ENCODE data around the gene PLD1.

PLD1 gene

DNA sequence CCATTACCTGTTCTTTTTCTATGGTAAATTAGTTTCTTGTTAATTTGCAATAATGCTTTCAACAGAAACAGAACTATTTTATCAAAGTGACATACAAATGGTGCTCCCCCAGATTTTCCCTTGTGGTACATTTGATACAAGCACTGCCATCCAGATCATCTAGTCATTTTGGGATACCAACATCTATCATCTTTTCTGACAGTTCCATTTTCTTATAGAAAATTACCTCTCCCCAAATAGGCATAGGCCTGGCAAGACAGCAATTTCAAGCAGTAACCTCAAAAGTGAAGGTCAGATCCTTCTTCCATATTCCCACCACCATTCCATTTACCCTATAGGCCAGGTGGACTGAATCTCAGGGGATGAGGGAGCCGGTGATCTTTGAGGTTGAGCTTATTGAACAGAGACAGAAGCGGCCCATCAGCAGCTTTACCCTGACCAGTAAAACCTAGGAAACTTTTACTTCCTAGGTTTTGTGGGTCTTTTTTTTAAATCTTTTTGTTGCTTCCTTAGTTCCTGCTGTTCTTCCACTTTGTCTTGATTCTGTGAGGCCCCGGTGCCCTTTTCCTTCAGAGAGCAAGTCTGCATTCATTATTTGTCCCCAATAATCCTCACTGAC lies 3.1 kb upstream of the PLD1 start:
- DNase-seq = no peak

DNA sequence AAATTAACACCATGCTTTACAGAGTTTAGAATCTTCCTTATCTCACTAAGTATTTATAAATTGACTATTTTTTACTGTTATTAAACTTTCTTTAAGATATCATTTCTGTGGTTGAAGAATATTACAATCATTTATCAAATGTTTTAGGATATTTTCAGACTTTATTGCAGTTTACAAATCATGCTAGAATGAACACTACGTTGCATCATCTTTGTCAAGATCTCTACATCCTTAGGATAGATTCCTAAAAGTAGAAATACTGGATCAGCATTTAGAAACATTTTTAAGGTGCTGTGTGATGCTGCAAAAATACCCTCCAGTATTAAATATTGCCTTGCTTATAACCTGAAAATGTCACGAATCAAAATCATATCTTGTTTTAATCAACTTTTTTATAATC lies 2.5 kb upstream of the PLD1 start:
- no peak for DNase-seq

DNA sequence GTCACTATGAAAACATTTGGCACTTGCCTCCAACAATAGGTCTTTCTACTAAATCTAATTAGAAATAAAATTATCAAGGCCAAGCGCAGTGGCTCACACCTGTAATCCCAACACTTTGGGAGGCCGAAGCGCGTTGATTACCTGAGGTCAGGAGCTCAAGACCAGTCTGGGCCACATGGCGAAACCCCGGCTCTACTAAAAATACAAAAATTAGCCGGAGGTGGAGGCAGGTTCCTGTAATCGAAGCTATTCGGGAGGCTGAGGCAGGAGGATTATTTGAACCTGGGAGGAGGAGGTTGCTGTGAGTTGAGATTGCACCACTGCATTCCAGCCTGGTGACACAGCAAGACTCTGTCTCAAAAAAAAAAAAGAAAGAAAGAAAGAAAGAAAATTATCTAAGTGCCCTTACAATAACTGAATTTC lies 1.6 kb upstream of the PLD1 start:
- DNase-seq = no peak

DNA sequence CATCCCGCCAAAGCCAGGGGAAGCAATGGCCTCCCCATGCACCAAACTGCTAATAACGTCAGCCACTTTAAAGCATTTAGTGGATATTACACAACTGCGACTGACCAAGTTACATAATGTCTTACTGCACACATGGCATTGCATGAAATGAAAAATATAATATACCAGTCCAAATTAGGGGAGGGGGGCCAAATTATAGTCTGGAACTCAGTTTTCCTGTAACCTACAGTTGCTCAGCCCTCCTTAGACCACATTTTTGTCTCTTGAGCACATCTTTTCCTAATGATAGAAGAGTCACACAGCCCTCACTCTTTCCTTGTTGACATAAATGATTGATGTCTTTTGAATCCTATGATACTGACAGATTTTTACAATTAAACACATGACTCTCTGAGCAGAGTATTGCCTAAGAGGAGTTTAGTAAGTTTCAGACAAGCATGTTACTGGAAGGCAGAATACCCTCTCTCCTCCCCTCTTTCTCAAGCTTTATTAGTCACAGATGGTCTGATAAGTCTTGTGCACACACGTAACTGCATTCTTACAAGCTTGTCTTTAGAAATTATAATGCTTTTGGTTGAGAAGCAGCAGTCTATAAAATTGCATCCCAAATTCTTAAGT lies 1.1 kb upstream of the PLD1 start:
- no peak for DNase-seq

DNA sequence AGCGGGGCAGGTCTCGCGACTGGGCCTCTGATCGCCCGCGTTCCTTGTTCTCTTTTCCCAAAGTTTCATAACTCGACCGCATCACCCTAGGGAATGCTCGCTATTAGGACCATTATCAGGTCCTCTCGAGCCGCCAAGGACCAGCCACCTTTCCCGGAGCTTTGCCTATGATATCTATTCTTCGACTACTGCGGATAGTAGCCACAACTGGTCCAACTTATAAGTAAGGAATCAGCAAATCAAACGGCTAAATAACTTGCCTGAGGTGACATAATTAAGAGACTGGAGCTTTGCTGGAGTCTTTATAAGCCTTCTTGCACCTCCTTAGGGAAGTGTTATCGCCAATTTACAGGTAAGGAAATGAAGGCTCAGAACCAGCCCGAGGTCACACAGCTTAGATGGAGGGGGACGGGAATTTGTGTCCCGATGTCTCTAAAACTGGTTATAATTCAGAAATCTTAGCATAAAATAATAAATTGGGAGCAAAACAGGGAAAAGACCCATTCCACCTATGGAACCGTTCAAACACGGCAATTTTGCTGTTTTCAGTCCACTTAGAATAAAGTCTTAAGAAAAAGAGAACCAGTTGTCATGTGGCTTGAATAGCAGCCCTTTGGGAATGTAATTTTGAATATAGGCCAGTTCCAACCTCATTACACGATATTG lies 479 bp upstream of the PLD1 start:
- DNase-seq = no peak

DNA sequence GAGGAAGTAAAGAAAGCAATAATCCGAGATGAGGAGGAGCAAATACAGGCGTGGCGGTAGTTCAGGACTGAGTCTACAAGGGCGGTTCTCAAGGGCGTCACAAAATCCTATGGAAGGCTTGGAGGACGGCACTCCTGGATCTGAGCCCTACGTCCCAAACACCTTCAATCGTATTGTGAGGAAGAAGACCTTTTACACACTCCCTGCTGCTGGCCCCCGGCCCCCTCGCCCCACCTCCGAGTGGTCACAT lies 747 bp downstream of the PLD1 start:
- DNase-seq = no peak

DNA sequence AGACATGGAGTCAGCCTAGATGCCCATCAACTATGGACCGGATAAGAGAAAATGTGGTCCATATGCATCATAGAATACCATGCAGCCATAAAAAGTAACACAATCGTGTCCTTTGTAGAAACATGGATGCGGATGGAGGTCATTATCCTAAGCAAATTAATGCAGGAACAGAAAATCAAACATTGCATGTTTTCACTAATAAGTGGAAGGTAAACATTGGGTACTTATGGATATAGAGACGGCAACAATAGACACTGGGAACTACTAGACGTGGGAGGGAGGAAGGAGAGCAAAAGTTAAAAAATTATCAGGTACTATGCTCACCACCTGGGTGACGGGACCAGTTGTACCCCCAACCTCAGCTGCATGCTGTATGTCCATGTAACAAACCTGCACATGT lies 2.5 kb downstream of the PLD1 start:
- DNase-seq = no peak

DNA sequence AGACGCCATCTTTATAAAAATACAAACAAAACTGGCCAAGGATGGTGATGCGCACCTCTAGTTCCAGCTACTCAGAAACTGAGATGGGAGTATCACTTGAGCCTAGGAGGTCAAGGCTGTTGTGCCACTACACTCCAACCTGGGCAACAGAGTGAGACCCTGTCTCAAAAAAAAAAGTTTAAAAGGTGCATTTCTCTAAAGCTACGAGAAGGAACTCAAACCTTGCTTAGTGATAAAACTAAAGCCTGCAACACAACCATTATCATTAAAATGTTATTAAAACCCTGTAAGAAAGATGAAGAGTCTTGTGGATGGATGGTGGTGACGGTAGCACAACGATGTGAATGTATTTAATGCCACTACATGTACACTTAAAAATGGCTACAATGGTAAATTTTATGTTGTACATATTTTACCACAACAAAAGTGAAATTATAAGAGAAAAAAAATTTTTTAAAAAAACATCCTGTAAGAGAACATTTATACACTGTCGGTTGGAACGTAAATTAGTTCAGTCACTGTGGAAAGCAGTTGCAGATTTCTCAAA lies 3.1 kb downstream of the PLD1 start:
- DNase-seq = no peak

DNA sequence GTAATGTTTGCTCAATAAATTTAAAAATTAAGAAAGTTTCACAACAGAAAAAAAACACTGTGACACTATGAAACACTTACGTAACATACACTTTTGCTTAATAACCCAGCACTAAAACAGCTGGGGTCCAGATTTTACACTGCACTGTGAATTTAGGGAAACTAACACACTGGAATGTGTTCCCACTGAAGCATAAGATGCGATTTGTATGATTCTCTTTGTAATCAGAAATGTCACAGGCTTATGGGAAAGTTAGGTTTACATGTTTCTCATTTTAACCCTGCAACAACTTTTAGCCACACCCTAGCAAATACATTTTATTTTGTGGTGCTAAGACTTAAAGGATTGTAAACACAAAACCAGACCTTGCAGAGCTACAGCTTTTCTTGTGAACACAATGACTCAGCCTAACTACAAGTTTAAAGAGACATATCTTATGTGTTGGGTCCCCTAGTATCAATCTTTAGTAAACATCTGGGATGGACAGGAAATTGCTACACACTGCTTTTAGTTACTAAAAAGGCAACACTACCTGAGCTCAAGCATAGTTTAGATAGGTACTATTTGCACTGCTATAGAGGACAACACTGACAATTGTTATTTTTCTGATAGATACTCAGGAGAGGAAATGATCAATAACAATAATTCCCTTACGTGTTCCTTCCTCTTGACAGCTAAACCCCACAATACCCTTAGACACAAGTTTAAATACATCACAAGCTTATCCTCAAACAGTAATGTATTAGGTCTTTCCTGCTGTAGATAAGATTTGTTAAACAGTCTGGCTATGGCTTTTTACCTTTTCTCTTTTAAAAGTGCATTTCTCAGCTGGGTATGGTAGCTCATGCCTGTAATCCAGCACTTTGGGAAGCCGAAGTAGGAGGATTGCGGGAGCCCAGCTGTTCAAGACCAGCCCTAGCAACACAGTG lies 3.8 kb downstream of the PLD1 start:
- DNase-seq = no peak

DNA sequence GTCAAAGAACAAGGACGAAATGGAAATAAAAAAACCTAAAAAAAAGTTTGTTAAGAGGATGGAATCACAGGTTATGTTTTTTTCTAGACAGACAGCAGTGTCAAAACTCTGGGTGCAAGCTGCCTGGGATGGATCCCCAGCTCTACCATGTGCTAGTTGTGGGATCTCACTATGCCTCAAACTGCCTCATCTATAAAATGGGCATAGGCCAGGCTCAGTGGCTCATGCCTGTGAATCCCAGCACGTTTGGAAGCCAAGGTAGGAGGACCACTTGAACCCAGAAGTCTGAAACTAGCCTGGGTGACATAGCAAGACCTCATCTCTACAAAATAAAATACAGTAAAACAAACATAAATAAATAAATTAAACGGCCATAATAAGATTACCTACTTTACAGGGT lies 4.6 kb downstream of the PLD1 start:
- DNase-seq = no peak

DNA sequence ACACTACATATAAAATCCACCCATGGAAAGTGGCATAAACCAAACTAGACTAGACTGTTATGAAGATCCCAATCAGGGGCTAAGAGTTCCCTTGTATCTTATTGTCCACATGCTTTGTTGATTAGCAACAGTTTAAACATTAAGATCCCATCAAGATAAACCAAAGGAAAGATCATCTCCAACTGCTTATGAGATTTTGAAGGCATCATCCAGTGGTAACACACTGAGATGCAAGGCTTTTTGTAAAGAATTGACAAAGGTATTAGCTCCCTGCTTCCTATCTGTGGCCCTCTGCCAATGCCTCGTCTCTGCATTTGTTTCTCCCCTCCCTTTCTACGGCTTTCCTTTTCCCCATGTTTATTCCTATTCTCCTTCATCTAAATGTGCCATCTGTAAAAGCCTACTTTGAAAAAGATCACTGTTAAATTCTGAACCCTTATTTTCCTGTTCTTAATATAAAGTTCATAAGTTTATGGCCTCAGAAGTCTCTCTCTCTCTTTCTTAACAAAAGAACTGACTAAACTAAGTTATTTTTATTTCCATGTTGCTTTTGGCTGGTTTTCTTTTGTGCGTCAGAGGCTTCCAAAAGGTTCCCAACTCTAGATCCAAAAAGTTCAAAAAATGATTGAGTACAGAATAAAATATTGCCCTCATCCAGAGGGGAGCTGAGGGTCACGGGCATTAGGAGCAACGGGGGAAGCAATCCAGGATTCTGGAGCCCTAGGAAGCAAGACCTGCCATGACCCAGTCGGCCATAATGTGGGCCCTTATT lies 5.5 kb downstream of the PLD1 start:
- no peak for DNase-seq

DNA sequence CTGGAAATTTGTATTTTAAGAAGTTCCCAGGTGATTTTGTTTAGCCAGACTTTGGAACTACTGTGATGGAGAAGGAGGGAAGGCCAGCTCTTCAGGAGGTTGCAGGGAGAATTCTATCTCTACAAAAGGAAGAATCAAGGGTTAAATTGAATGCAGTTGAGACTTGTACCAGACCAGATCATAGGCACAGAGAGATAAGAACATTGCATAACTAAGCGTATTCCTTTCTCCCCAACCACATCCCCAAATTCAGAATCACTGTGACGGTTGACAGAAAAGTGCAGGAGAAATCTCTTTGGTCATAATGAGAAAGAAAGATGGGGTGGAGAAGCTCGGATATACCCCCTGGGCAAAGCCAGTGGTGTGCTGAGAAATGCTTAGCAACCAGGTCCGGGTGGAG lies 7.2 kb downstream of the PLD1 start:
- DNase-seq = no peak

DNA sequence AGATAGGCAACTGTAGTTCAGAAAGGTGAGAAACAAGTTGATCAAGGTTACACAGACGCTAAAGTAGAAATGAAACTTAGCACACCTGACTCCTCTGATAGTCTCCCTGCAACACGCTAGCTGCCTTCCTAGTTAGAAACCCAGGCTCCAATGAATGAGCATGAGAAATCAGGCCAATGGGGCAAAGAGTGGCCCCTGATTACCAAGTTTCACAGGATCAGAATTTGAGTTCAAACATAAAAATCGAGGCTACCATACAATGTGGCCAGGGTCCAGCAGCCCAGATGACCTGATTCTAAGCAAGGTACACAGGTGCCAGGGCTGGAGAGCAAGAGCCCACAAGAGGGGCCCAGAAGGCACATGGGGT lies 7.7 kb downstream of the PLD1 start:
- DNase-seq = no peak

DNA sequence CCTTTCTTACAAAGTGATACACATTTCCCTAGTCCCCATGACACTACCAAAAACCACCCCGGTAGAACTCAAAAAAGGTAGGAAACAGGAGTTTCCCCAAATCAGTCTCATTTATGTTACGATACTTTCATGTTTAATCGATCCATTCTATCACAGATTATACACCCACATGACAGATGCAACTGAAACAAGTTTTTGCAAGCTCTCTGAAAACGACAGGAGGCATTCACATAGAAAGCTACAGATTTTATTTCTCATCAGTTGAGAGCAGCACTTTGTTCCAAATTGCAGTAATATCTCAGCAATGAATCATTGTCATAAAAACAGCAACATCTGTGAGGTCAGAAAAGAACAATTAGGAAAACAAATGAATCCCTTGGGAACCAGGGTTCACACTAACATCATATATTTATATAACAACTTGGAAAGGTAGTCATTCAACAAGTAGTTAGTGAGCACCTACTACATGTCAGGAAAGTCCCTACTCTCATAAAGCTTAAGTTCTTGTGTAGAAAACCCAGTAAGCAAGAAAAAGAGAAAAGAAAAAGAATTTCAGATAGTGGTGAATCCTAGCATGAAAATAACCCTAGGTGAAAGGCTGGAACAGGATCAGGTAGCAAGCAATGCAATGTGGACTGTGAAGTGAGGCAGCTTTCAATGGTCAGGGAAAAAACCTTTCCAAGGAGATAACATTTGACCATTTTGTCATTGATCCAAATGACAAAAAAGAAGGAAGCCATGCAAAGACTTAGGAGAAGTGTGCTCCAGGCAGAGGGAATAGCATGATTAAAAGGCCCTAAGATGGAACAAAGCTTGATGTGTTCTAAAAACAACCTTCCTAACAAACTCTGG lies 8.3 kb downstream of the PLD1 start:
- no peak for DNase-seq

DNA sequence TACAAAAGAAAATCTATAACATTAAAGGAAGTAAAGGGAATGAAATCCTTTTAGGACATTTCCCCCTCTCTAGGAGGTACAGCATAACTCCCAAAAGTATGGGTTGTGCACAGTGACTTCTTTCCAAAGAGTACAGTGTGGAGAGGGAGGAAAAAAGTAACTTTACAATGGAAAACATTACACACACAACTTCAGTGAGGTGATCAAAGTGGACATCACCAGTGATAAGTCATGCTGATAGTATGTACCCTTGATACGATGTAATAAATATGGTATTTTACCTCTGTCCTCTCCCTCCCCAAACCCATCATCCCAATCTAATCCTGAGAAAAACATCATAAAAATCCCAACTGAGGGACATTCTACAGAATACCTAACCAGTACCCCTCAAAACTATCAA lies 10.8 kb downstream of the PLD1 start:
- no peak for DNase-seq

DNA sequence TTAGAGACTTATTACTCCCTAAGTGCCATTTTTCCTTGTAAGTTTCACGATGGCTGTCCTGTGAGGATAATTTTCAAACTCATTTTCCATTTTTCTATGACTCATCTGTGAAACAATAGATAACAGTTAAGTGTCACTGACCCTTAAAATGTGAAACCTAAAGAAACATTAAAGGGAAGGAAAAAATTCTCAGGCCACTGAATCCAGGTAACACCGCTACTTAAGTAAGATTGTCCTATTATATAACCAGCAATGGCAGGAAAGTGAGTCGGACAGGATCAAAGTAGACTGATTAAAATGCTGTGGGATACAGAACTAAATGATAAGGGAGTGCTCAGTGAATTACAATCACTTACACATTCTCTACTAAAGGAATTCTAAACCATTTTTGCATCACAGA lies 12.4 kb downstream of the PLD1 start:
- DNase-seq = no peak

DNA sequence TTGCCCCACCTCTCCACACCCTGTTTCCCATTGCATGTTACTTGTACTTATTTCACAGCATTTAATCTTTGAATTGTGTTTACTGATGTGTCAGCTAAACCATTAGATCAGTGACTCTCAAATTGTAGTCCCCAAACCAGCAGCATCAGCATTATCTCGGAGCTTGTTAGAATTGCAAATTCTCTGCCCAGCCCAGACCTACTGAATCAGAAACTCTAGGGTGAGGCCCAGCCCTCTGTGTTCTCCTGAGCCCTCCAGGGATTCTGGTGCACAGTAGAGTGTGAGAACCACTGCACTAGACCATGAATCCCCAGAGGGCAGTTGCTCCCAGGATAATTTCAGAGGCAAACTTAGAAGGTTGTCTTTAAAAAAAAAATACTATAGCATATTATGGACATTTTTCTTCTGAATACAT lies 13.0 kb downstream of the PLD1 start:
- no peak for DNase-seq

DNA sequence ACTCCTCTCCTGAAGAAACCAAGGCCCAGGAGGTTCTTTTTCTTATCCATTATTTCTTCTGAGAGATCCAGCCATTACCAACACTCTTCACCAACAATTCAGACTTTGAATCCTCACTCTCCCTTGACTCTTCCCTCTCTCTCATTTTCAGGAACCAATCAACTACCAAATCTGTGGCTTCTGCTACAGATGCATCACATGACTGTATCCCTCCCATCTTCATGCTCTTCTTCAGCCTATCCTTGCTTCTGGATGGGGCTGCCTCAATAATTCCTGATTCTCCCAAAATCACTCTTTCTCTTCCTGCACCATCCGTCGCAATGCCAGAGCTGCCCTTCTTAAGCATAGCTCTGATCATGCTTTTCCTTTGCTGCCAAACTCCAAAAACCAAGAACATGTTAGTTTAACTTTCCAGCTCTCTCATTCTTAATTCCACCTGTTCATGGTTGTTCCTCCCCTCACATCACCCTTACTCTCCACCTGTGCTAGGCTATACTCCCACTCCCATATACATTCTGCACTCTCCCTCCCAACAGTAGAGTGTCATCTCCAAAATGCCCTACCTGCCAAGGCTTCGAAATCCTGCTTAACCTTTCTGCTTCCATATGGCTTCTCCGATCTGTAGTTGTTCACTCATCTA lies 13.5 kb downstream of the PLD1 start:
- DNase-seq = no peak

DNA sequence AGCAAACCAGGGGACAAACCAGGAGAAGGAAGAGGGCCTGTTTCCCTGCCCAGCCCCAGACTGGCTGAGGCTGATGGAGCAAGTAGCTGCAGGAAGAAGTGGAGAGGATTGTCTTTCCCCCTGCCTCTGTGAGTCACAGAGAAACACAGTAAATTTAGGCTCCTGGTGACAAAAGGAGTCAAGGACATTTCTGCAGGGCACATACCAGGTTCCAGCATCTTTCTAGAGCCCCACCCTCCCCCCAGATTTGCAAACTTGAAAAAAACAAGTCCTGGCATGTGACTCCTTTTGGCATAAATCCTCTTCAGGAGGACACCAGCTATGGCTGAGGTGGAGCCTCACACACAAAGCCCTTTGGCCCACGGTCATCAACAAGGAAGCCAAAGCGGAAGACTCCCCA lies 17.8 kb downstream of the PLD1 start:
- DNase-seq = no peak

DNA sequence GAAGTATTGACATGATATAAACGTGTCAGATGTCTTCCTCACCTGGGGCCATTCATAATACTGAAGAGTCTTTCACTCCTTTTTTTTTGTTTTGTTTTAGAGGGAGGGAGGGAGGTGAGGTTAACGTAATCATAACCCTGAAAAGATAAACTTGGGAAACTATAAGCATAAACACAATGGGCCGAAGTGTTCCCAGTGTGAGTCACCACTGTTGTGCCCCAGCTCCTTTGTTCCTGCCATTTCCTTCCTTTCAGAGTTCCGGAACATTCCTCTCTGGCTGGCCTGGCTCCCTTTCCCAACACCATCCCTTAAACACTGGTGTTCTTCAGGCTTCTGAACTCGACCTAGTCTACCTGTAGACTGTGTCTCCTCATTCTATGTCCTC lies 18.6 kb downstream of the PLD1 start:
- DNase-seq = no peak

DNA sequence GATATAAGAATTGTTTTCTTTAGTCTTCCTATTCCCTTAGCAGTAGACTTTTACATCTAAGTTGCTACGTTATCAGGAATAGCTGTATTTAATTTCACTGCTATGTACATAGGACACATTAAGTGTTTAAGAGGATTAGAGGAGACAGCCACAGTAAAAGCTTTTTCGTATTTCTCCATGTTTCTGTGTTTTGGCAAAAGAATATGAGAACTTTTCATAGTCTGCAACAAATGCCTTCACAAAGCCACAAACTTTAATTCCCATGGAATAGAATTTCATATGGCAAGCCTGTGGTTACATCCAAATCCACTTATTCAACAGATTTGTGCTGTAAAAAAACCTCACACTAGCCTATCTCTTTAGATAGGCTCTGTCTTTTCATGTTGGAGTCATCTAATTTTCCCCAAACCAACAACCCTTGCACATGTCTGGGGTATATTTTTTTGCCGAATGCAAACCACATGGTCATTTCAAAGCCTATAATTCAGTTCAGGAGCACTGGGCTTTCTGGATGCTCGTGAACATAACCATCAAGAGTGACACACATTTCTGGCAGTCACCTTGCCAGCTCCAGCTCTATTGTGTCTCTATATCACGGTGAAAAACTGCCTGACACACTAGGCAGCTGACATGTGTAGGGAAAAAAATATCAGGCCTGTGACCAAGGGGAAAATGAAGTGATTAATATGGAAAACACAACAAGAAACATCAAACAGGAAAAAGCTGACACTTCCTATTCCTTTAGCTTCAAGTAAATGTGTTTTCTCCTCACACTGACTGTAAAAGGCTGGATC lies 19.2 kb downstream of the PLD1 start:
- DNase-seq = no peak

Data from KG1 (cell line).